RWPE1 (cell line): Measurements from ENCODE around the gene GNL1.

ENCODE experiments used
- CTCF ChIA-PET: fragments of 350-600 bp; sonication (Branson Sonifier 250); formaldehyde crosslinking; extraction: SDS; loops from one replicate; lab custom pipeline; 2021; lab: Yijun Ruan, JAX
- POLR2A ChIA-PET: fragments of 400-600 bp; formaldehyde crosslinking; extraction: SDS; loops from one replicate; lab custom pipeline; 2020; ENCODE audit warnings: antibody characterized with exemption; ENCODE audit not compliant: low non-redundant PET; lab: Yijun Ruan, JAX
- DNase-seq: peaks from one replicate; pipeline ENCODE4 v3.0.0; 2012; ENCODE audit warnings: low spot score
- H3K27ac ChIP-seq: fragments of 450-650 bp; 2 replicates; pipeline ENCODE4 v1.5.1; 2017
- CTCF ChIP-seq: fragments of 450-650 bp; conservative IDR thresholded peaks from 2 replicates; pipeline ENCODE4 v1.5.1; 2017; ENCODE audit warnings: low read depth, mild to moderate bottlenecking

GNL1 gene

GRCh38 chr6:30599625-30600324 lies 43.5 kb upstream of the GNL1 start:
- no peak for DNase-seq
- peak overlapping the region; percentile 58 for H3K27ac ChIP-seq
- TF ChIP-seq CTCF: no peak
- POLR2A ChIA-PET: no interaction called here
- CTCF ChIA-PET: interaction anchor here (0.6 to 1.4 kb wide), 4 partner anchors 13 to 131 kb away, joined by 3 to 4 read pairs (median 4); no protein-coding TSS in a partner anchor

GRCh38 chr6:30598912-30599624 lies 42.8 kb upstream of the GNL1 start:
- CTCF ChIA-PET: interaction anchor here (0.6 to 1.5 kb wide), 5 partner anchors 12 to 131 kb away, joined by 3 to 5 read pairs (median 4); no protein-coding TSS in a partner anchor
- H3K27ac ChIP-seq: peak overlapping the region; percentile 58
- TF ChIP-seq CTCF: no peak
- POLR2A ChIA-PET: no interaction called here
- no peak for DNase-seq

GRCh38 chr6:30597315-30598144 lies 41.2 kb upstream of the GNL1 start:
- peak; percentile 62 for DNase-seq
- CTCF ChIA-PET: interaction anchor here (0.5 to 1.8 kb wide), 8 partner anchors 10 to 533 kb away, joined by 3 to 5 read pairs (median 4); no protein-coding TSS in a partner anchor
- TF ChIP-seq CTCF: peak; percentile 81
- peak overlapping the region; percentile 58 for H3K27ac ChIP-seq
- POLR2A ChIA-PET: interaction anchor here (0.6 kb wide), 1 partner anchor 137 kb away, joined by 3 read pairs; no protein-coding TSS in a partner anchor

GRCh38 chr6:30592287-30592686 lies 36.0 kb upstream of the GNL1 start:
- DNase-seq: no peak
- POLR2A ChIA-PET: no interaction called here
- H3K27ac ChIP-seq: no peak overlapping the region
- TF ChIP-seq CTCF: no peak
- CTCF ChIA-PET: no interaction called here

- ChIA-PET POLR2A (interaction anchor here (0.6 to 0.7 kb wide), 3 partner anchors 10 to 42 kb away, joined by 3 to 5 read pairs (median 4); no protein-coding TSS in a partner anchor), CTCF (interaction anchor here (1.1 to 1.2 kb wide), 2 partner anchors 49 to 109 kb away, joined by 5 read pairs; no protein-coding TSS in a partner anchor)
- DNase-seq: peak; percentile 83
- peak overlapping the region; percentile 62 for H3K27ac ChIP-seq
- no peak for TF ChIP-seq CTCF
These were observed 34.7 kb upstream of the GNL1 start for GRCh38 chr6:30591008-30591407.
